Thyroid gland (tissue), 4 donors: ENCODE measurements around the gene SULT1C2.

Experiments used
- POLR2A ChIP-seq, 2 donors: fragments of 450-650 bp; IDR thresholded peaks; one replicate each; pipeline ENCODE4 v1.6.1; 2017; ENCODE audit warnings: antibody characterized with exemption in 2 of 2, mild to moderate bottlenecking in 2 of 2, moderate library complexity in 1 of 2
- TF ChIP-seq, protein P1 (sequence below), 6 experiments: fragments of 200-600 bp in 3 of 6; fragments of 450-650 bp in 3 of 6; sonication (generic) in 3 of 6; IDR thresholded peaks; one replicate each; pipeline ENCODE4 v1.5.1; 2016 to 2019; ENCODE audit warnings: antibody characterized with exemption in 6 of 6, mild to moderate bottlenecking in 2 of 6, inconsistent platforms in 1 of 6, moderate library complexity in 1 of 6

GRCh38 chr2:108351889-108352288 is 63.2 kb downstream of the SULT1C2 start:
- TF ChIP-seq, protein P1, sequence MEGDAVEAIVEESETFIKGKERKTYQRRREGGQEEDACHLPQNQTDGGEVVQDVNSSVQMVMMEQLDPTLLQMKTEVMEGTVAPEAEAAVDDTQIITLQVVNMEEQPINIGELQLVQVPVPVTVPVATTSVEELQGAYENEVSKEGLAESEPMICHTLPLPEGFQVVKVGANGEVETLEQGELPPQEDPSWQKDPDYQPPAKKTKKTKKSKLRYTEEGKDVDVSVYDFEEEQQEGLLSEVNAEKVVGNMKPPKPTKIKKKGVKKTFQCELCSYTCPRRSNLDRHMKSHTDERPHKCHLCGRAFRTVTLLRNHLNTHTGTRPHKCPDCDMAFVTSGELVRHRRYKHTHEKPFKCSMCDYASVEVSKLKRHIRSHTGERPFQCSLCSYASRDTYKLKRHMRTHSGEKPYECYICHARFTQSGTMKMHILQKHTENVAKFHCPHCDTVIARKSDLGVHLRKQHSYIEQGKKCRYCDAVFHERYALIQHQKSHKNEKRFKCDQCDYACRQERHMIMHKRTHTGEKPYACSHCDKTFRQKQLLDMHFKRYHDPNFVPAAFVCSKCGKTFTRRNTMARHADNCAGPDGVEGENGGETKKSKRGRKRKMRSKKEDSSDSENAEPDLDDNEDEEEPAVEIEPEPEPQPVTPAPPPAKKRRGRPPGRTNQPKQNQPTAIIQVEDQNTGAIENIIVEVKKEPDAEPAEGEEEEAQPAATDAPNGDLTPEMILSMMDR (IDR thresholded peaks at IDR 0.05) = no peak
- TF ChIP-seq POLR2A (IDR thresholded peaks at IDR 0.05) = no peak
